Mucosa of stomach (tissue), 1 donor: ENCODE data around the gene CHMP1A.
"Not testable (repeated sequence)": the region's sequence is repeated elsewhere in the genome, so short reads cannot be mapped to it uniquely, and the experiment has no call there.

Source experiments
- H3K27me3 ChIP-seq: one replicate; pipeline ENCODE4 v1.7.0; 2013; ENCODE audit warnings: mild to moderate bottlenecking, low read length; ENCODE audit not compliant: control insufficient read depth, insufficient read depth
- H3K36me3 ChIP-seq: one replicate; pipeline ENCODE4 v1.7.0; 2013; ENCODE audit warnings: low read length; ENCODE audit not compliant: control insufficient read depth, insufficient read depth
- H3K4me1 ChIP-seq: one replicate; pipeline ENCODE4 v1.7.0; 2013; ENCODE audit warnings: mild to moderate bottlenecking, low read length; ENCODE audit not compliant: control insufficient read depth, insufficient read depth
- H3K4me3 ChIP-seq: one replicate; pipeline ENCODE4 v1.7.0; 2013; ENCODE audit warnings: low read length
- H3K9ac ChIP-seq: one replicate; pipeline ENCODE4 v1.7.0; 2013; ENCODE audit warnings: mild to moderate bottlenecking, low read length, moderate library complexity
- H3K9me3 ChIP-seq: one replicate; pipeline ENCODE4 v1.7.0; 2013; ENCODE audit warnings: mild to moderate bottlenecking, low read length, moderate library complexity; ENCODE audit not compliant: control insufficient read depth
- donor health status: Pancreatic carcinoma.

CHMP1A gene

DNA sequence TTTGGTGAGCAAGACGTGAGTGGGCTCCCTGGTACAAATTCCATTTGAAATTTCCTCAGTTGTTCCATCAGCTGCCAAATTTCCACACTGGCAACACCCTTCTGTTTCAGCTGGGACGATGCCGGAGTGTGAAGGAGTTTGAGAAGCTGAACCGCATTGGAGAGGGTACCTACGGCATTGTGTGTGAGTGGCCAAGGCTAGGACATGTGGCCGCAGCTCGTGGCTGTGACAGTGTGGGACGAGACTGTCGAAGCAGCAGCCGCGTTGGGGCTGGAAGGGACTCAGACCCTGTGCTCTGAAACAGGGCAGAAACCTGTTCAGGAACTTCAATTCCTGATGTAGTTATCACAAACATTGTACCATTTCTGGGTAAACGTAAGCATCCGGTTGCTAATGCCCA, 31.6 kb upstream of the CHMP1A start:
- Histone ChIP-seq H3K4me3 (no peak overlapping the region), H3K27me3 (no peaks in the 10 kb centered on the region), H3K4me1 (peaks cover 17% of the 10 kb centered on the region), H3K36me3 (peaks cover 17% of the 10 kb centered on the region), H3K9me3 (no peaks in the 10 kb centered on the region), H3K9ac (no peak overlapping the region)

DNA sequence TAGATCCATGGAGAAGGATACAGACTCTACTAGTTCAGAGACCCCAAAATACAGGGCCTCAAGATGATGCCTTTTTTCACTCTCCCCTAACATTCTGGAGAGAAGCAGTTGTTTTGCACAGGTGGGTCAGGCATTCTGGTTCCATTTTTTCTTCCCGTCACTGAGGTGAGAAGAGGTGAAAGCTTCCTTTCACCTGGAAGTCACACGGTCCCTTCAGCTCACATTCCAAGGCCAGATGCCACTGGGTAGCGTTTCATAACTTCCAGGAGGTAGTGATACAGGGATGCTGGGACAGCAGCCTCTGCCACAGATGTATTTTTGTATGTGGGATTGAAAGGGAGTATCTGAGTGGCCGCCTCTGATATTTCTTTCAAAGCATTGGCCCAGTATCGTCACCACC, 30.9 kb upstream of the CHMP1A start:
- no peaks in the 10 kb centered on the region for H3K9me3 ChIP-seq
- peaks cover 17% of the 10 kb centered on the region for H3K4me1 ChIP-seq
- peaks cover 14% of the 10 kb centered on the region for H3K36me3 ChIP-seq
- no peak overlapping the region for H3K9ac ChIP-seq
- H3K4me3 ChIP-seq, result no peak overlapping the region
- no peaks in the 10 kb centered on the region for H3K27me3 ChIP-seq

DNA sequence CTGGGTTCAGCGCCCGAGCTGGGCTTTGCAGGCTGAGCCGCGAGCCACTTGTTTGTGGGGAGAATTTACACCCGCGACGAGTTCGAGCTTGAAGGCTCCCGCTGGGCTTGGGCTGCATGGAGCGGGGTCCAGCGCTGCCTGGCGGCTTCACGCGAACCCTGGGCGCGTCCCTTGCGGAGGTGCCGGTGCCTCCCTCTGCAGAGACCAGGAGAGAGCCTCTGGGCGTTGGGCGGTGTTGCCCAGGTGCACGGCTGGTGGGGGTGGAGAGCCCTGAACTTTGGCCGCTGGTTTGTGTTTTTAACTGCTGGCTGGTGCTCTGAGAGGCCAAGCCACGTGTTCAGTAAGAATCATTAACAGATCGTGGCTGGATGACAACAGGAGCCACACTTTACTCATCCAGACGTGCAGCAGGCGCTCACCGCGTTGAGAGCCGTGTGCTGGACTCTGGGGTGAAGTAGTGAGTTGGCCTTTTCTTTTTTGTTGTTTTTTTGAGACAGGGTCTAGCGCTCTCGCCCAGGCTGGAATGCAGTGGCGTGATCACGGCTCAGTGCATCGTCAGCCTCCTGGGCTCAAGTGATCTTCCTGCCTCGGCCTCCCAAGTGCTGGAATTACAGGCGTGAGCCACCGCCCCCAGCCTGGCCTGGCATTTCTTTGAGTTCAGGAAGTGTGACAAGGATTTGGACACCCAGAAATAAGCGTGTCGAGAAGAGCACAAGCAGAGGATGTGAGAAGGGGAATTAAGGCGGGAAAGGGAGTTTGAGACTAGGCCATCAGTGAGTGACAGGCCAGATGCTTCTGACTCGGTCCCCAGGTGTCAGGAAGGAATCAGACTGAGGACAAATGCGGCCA, 29.8 kb upstream of the CHMP1A start:
- Histone ChIP-seq H3K4me1 (peaks cover 17% of the 10 kb centered on the region), H3K4me3 (peak overlapping the region; percentile 63), H3K9ac (peak overlapping the region; percentile 85), H3K27me3 (no peaks in the 10 kb centered on the region), H3K9me3 (no peaks in the 10 kb centered on the region), H3K36me3 (peaks cover 10% of the 10 kb centered on the region)

DNA sequence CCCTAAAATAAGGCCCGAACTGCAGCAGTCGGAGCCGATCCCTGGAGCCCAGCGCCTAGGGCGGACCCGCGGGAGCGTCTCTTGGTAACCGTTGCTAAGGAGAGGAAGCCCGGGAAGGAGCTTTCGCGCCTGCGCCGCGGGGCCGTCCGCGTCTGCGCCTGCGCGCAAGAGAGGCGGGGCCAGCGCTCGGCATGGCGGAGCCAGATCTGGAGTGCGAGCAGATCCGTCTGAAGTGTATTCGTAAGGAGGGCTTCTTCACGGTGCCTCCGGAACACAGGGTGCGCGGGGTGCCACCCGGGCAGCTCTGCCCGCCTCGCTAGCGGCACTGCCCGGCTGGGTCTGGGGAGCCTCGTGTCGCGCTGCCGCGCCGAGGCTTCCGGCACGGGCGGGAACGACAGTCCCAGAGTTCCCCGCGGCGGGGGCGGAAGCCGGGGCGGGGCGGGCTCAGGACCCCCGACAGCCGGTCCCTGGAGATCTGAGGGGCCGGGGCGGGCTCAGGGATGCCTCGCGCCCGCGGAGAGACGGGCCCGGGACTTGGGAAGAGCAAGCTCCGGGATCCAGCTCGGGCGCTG, 29.1 kb upstream of the CHMP1A start, which contains the start of gene CDK10:
TSS of gene CDK10 (plus strand) at position 170 of the 572 bp plus-strand sequence. CDS start at position 192, 22 bp downstream.
- Histone ChIP-seq H3K4me1 (peaks cover 17% of the 10 kb centered on the region), H3K4me3 (peak within 1 kb of the TSS; percentile 63), H3K9ac (peak within 1 kb of the TSS; percentile 85), H3K27me3 (no peaks in the 10 kb centered on the region), H3K36me3 (peaks cover 10% of the 10 kb centered on the region), H3K9me3 (no peaks in the 10 kb centered on the region)

DNA sequence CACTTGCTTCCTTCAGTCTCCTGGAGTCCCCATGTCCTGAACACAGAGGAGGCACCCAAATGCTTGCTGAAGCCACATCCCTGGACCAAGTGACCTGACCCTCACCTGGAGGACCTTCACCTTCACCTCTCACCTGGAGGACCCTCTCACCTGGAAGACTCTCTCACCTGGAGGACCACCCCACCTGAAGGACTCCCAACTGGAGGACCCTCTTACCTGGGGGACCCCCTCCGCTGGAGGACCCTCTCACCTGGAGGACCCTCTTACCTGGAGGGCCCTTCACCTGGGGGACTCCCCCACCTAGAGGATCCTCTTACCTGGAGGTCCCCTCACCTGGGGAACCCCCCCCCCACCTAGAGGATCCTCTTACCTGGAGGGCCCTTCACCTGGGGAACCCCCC, 28.4 kb upstream of the CHMP1A start:
- Histone ChIP-seq H3K4me3 (no peak overlapping the region), H3K4me1 (peaks cover 17% of the 10 kb centered on the region), H3K9ac (no peak overlapping the region)

DNA sequence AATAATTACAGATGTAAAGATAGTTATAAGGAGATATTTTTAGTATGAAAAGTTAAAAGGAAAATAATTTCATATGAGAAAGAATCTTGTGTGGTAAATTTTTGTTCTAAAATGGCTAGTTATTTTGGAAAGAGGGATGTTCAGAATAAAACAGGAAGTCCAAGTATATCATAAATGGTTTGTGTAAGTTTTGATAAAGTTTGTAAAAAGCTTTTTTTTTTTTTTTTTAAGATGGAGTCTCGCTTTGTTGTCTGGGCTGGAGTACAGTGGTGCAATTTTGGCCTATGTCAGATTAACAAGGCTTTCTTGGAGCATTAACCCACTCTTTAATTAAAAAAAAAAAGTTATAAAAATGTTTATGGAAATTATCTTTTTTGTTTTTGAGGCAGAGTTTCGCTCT, 20.8 kb upstream of the CHMP1A start:
- H3K4me1 ChIP-seq, result no peaks in the 10 kb centered on the region
- no peak overlapping the region for H3K4me3 ChIP-seq
- no peaks in the 10 kb centered on the region for H3K36me3 ChIP-seq
- H3K9ac ChIP-seq, result no peak overlapping the region
- H3K27me3 ChIP-seq, result no peaks in the 10 kb centered on the region
- no peaks in the 10 kb centered on the region for H3K9me3 ChIP-seq

More for the DNA sequence above, 28.4 kb upstream of the CHMP1A start:
- H3K36me3 ChIP-seq, result peaks cover 10% of the 10 kb centered on the region
- H3K27me3 ChIP-seq, result no peaks in the 10 kb centered on the region
- no peaks in the 10 kb centered on the region for H3K9me3 ChIP-seq

DNA sequence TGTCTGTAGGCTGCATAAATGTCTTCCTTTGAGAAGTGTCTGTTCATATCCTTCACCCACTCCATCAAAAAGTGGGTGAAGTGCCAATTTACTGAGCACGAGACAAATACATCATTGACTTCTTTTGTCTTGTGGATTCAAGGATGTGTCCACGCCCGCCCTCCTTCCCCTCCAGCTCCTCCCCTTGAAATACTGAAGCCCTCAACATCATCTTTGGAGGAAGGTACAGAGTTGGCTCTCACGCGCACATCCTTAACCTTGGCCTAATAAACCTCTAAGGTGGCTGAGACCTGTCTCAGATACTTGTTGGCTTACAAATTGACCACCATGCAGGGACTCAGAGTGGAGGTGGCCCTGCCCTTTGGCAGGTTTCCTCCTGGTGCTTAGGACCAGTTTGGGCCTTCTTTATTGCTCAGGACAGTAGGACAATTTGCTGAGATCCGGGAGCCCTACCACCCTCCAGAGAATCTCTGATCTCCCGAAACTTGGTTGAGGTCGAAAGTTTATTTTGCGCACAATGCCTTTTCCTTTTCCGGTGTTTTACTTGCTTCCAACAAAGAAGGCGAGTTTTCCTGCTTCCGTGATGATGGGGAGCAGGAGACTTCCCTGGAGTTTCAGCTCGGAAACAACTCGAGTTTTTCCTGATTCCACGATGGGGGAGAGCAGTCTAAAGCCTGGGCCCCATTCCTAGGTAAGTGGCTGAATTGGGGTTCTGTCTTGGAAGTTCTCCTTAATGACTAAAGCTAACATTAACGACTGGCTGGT, 14.9 kb upstream of the CHMP1A start:
- no peaks in the 10 kb centered on the region for H3K9me3 ChIP-seq
- no peaks in the 10 kb centered on the region for H3K27me3 ChIP-seq
- no peak overlapping the region for H3K4me3 ChIP-seq
- H3K36me3 ChIP-seq, result no peaks in the 10 kb centered on the region
- no peaks in the 10 kb centered on the region for H3K4me1 ChIP-seq
- H3K9ac ChIP-seq, result no peak overlapping the region

DNA sequence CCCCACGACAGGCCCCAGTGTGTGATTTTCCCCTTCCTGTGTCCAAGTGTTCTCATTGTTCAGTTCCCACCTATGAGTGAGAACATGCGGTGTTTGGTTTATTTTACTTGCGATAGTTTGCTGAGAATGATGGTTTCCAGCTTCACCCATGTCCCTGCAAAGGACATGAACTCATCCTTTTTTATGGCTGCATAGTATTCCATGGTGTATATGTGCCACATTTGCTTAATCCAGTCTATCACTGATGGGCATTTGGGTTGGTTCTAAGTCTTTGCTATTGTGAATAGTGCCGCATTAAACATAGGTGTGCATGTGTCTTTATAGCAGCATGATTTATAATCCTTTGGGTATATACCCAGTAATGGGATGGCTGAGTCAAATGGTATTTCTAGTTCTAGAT, 14.1 kb upstream of the CHMP1A start:
- not testable (repeated sequence) for H3K9ac ChIP-seq, H3K9me3 ChIP-seq, H3K4me1 ChIP-seq, H3K27me3 ChIP-seq, H3K4me3 ChIP-seq, H3K36me3 ChIP-seq

DNA sequence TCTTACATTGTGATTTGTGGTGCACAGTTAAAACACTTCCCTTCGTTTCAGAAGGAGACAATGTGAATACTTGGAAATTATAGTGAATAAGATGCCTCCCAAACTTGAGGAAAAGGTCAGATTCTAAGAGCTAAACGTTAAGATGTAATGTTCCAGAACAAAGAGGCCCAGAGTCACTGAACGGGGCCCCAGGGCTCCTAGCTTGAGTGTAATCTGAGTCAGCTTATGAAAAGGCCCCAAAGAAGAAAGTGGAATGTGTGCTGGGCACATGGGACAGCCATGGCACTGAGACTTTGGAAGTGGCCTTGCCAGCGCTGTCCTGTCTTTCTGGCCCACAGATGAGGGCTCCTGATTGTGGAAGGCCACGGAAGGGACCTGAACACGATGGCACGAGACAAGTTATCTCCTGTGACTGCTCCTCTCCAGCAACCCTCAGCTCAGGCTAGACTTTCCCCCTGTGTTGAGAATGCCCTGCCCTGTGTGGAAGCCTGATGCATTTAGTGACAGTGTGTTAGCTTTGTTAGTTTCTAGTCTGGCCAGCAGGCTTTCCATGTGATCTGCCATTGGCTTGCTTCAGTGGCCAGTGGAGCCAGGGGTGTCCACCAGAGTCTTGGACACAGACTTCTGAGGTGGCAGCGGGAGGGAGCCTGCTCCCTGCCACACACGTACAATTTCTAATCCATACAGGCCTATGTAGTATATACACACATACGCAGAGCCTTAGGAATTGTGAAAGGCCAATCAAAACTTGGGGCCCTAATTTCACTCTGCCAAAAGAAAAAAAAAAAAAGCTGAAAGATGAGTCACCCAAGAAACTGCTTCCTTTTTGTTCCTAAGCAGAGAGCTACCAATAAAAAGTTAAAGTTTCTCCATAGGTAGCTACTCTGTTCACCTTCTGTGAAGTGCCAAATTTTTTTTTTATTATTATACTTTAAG, 13.3 kb upstream of the CHMP1A start:
- Histone ChIP-seq H3K36me3 (no peaks in the 10 kb centered on the region), H3K4me3 (no peak overlapping the region), H3K4me1 (no peaks in the 10 kb centered on the region), H3K9me3 (no peaks in the 10 kb centered on the region), H3K9ac (no peak overlapping the region), H3K27me3 (no peaks in the 10 kb centered on the region)

DNA sequence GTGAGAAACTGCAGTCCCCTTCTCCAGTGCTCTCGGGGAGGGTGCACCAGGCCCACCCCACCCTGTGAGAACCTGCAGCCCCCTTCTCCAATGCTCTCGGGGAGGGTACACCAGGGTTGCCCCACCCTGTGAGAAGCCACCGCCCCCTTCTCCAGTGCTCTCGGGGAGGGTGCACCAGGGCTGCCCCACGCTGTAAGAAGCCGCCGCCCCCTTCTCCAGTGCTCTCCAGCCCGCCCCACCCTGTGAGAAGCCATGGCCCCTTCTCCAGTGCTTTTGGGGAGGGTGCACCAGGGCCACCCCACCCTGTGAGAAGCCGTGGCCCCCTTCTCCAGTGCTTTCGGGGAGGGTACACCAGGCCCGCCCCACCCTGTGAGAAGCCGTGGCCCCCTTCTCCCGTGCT, 12.2 kb upstream of the CHMP1A start:
- Histone ChIP-seq H3K4me3 (no peak overlapping the region), H3K27me3 (no peaks in the 10 kb centered on the region)

DNA sequence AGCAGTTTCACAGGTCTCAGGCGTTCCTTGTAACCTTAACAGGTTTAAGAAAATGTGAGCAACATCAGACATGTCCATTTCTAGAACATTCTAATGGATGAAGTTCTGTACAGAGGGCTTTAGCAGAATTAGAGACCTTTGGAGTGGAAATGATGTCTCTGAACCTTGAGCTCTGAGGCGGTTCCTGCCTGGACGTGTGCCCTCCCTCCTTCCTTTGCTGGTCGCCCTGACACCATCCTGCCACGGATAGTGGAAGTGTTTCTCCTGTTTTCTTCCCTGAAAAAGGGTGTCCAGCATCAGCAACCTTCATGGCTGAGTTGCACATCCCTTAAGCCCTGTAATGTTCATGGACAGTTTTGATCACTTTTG, 11.3 kb upstream of the CHMP1A start:
- Histone ChIP-seq H3K27me3 (no peaks in the 10 kb centered on the region), H3K9me3 (no peaks in the 10 kb centered on the region), H3K4me3 (no peak overlapping the region), H3K4me1 (no peaks in the 10 kb centered on the region), H3K9ac (no peak overlapping the region), H3K36me3 (no peaks in the 10 kb centered on the region)

More for the DNA sequence above, 12.2 kb upstream of the CHMP1A start:
- no peaks in the 10 kb centered on the region for H3K4me1 ChIP-seq
- no peaks in the 10 kb centered on the region for H3K9me3 ChIP-seq
- no peak overlapping the region for H3K9ac ChIP-seq
- H3K36me3 ChIP-seq, result no peaks in the 10 kb centered on the region
